ENCODE results near the gene TRIM54.
"Not testable (repeated sequence)": the region's sequence is repeated elsewhere in the genome, so short reads cannot be mapped to it uniquely, and the experiment has no call there.

TRIM54 gene

GRCh38 chr2:27285481-27285880 is 3.3 kb downstream of the TRIM54 start:
- no peak for DNase-seq

- DNase-seq = no peak
Observed at GRCh38 chr2:27288610-27289009, 6.4 kb downstream of the TRIM54 start.

DNA sequence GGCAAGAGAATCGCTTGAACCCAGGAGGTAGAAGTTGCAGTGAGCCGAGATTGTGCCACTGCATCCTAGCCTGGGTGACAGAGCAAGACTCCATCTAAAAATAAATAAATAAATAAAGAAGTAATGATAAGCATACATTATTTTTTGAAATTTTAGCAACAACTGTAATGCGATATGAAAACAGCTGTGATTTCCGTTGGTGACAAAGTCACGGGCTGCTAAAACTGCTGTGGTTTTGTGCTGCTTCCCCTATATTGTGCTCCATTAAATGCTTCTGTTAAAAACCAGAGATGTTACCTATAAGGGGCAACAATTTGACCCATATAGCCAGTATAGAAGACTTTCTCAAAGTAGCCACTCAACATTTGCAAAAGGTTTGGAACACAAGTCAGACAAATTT is 8.3 kb downstream of the TRIM54 start:
- no peak for DNase-seq

DNA sequence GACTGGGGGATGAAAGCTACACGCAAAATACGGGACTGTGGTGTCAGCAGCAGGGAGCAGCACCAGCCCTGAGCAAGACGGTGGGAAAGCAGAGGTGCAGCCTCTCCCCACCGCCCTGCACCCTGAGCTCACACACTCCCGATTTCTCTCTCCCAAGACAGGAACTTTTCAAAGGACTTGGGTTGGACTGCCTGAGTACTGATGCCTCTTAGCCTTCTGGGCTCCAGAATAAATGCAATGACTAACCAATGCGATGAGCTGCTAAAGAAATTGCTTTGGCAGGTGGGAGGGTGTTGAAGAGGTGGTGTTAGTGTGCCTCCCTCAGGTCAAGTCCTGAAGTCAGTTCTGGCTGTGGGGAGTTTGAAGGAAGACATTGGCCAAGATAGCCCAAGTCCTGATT is 9.6 kb downstream of the TRIM54 start:
- no peak for DNase-seq

DNA sequence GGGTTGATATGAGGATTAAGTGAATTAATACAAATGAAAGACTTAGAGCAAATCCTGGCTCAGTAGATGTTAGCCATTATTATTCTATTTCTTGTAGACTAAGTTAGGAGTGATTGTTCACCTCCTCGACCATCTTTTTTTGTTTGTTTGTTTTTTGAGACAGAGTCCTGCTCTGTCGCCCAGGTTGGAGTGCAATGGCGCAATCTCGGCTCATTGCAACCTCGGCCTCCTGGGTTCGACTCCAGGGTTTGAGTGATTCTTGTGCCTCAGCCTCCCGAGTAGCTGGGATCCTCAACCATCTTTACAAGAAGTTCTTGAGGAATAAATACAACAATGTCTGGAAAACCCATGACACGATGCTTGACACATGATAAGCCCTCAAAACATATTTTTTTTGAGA is 12.7 kb downstream of the TRIM54 start:
- DNase-seq = no peak

DNA sequence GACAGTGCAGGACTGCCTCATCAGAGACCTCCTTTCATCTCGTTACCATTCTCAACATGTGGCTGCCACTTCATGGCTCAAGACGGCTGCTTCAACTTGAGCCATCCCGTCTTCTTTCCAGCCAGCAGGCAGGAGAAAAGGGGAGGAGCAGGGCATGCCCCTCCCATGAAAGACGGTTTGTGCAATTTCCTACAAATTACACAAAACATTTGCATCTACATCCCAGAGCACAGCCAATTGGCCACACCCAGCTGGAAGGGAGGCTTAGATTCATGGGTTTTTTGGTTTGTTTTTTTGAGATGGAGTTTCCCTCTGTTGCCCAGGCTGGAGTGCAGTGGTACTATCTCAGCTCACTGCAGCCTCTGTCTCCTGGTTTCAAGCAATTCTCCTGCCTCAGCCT is 14.3 kb downstream of the TRIM54 start:
- no peak for DNase-seq

DNA sequence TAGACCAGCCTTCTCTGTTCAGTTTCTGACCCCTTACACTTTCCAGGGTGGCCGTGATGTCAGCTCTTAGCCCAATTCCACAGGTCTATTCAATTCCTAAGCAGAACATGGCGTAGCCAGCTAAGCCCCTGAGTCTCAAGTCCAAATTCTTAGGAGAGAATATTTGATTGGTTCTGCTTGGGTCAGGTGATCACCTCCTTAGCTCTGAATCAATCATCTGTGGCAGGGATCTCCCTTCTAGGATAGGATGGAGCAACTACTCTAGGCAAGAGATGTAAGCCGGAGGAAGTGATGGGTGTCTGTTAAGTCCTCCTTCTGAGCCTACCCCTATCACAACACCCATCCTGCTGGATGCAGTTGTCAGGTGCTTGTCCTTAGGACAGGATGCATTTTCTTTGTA is 15.0 kb downstream of the TRIM54 start:
- no peak for DNase-seq

DNA sequence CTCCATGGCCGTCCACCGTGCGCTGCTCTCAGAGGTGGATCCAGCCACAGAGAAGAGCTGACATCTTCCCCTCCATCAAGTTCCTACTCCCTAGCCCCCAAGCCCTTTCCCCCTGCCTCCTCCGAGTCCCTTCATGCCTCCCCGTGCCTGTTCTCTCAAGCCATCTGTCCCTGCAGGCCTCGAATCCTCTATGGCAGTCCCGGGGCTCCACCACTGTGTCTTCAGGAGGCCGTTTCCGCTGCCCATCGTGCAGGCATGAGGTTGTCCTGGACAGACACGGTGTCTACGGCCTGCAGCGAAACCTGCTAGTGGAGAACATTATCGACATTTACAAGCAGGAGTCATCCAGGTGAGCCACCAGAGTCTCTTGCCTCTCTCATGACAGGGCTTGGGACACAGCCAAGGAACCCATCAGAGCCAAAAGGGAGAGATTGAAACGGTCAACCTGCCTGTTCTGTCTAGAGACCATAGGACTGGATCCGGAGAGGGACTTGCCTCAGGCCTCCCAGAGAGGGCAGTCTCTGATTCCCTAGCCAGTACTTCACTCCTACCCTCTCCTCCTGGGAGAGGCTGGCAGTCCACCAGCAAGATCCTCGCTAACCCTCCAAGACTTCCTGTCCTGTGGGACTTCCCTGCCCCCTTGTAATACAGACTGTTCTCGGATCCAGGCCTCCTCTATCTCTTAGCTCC is 16.3 kb downstream of the TRIM54 start:
- DNase-seq = peak; percentile 29

DNA sequence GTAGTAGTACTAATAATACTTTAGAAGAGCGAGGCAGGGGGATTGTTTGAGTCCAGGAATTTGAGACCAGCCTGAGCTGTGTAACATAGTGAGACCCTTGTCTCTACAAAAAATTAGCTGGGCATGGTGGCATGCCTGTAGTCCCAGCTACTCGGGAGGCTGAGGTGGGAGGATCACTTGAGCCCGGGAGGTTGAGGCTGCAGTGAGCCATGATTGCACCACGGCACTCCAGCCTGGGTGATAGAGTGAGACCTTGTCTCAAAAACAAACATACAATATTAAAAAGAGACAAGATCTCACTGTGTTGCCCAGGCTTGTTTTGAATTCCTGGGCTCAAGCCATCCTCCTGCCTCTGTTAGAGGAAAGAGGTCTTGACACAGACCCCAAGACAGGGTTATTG is 18.4 kb downstream of the TRIM54 start:
- DNase-seq = not testable (repeated sequence)

DNA sequence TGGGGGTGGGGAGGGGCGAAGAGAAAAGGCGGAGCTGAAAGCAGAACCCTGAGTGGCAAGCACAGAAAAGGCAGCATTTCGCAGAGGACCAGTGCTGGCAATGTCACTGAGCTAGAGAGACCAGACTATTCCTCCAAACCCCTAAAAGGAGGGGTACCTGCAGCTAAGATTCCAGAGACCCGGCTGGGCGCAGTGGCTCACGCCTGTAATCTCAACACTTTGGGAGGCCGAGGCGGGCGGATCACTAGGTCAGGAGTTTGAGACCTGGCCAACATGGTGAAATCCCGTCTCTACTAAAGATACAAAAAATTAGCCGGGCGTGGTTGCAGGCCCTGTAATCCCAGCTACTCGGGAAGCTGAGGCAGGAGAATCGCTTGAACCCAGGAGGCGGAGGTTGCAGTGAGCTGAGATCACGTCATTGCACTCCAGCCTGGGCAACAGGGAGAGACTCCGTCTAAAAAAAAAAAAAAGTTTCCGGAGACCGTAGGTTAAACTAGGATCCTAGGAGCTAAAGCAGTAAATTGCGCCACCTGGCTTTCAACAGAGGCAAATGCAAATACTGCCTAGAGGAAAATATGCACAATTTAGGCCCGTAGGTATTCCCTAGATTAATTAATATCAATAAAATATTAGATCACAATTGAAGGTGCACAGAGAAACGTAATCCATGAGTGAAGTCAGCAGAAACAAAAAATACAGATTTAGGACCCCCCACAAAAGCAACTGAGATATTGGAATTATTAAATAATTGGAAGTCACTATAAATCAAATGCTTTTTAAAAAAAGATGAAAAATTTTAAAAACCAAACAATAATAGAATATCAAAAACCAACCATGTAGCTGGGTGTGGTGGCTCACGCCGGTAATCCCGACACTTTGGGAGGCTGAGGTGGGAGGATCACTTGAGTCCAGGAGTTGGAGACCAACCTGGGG is 21.1 kb downstream of the TRIM54 start:
- peak; percentile 55 for DNase-seq

- no peak for DNase-seq
Observed at GRCh38 chr2:27304488-27305240, 22.4 kb downstream of the TRIM54 start.

DNA sequence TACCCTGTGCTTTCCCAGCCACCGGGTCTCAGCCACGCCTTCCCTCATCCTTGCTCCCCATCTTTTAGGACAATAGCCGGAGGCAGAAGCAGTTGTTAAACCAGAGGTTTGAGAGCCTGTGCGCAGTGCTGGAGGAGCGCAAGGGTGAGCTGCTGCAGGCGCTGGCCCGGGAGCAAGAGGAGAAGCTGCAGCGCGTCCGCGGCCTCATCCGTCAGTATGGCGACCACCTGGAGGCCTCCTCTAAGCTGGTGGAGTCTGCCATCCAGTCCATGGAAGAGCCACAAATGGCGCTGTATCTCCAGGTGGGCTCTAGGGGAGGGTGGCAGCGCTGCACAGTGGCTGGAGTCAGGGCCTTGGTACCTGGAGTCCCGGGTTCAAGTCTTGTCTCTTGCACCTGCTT is 23.3 kb downstream of the TRIM54 start:
- no peak for DNase-seq

DNA sequence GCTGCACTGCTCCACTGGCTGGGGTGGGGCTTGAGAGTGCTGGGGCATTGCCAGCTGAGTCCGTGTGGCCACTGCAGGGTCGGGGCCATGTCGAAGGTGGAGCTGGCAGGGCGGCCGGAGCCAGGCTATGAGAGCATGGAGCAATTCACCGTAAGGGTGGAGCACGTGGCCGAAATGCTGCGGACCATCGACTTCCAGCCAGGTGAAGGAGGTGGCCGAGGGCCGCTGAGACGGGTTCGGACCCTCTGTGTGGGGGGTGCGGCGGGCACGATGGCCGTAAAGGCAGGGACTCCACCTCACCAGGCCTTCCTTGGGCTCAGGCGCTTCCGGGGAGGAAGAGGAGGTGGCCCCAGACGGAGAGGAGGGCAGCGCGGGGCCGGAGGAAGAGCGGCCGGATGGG is 23.9 kb downstream of the TRIM54 start:
- DNase-seq = no peak

- no peak for DNase-seq
Observed at GRCh38 chr2:27306573-27307286, 24.5 kb downstream of the TRIM54 start.

GRCh38 chr2:27307287-27307544 is 25.0 kb downstream of the TRIM54 start:
- DNase-seq = no peak

- DNase-seq = no peak
Observed at GRCh38 chr2:27307545-27308358, 25.5 kb downstream of the TRIM54 start.

- DNase-seq = no peak
Observed at GRCh38 chr2:27308359-27308881, 26.2 kb downstream of the TRIM54 start, which contains the start of gene UCN. TSS of gene UCN (minus strand) at chr2:27308445. CDS start at chr2:27307895, 550 bp downstream.

DNA sequence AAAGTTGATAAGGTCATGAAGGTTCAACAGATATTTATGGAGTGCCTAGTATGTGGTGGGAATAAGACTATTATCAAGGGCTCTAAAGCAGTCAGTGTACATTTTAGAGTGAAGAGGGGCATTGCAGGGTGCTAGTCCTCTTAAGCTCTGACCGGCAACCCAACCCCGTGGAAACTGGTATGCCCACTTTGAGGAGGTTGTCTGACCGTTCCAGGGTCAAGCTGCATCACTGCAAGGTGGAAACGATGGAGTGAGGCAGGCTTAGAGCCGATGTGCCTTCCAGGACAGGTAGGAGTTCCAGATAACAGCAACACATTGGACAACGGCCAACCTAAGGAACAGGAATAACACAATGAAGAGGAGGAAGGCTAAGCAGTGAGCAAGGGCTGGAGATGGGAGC is 27.4 kb downstream of the TRIM54 start:
- no peak for DNase-seq

GRCh38 chr2:27312152-27312551 is 29.9 kb downstream of the TRIM54 start:
- no peak for DNase-seq

DNA sequence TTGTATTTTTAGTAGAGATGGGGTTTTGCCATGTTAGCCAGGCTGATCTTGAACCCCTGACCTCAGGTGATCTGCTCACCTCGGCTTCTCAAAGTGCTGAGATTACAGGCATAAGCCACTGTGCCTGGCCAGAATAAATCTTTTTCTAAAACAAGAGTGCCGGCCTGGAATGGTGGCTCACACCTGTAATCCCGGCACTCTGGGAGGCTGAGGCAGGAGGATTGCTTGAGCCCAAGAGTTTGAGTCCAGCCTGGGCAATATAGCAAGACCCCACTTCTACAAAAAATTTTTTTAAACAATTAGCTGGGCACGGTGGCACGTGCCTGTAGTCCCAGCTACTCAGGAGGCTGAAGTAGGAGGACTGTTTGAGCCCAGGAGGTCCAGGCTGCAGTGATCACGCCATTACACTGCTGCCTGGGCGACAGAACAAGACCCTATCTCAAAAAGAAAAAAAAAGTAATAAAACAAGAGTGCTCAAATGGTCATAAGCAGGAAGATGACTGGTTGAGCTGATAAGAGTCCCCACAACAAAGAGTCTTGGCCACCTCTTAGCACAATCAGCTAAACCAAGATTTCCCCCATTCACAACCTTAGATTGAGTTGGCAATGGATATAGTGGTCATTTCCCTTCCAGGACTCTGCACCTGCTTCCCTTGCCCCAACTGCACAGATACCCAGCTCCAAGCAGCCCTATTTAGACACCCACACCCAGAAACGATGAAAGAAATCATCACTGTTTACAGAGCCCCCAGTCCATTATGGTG is 31.8 kb downstream of the TRIM54 start:
- DNase-seq = no peak

- DNase-seq = no peak
Observed at GRCh38 chr2:27314709-27315108, 32.5 kb downstream of the TRIM54 start.

Measured in NCI-H2029 treated with DMSO at 0.1 percent for 48 hours (cell line).